ENCODE results near the gene SPRR5.

The SPRR5 gene

GRCh38 chr1:152983234-152983633 lies 36.2 kb downstream of the SPRR5 start:
- DNase-seq (ENCODE audit: low spot score) = no peak

GRCh38 chr1:152983743-152984142 lies 36.7 kb downstream of the SPRR5 start, which contains the start of gene SPRR1A:
SPRR1A (plus strand) TSS chr1:152984081; CDS start chr1:152985231, 1,150 bp downstream.
- no peak for DNase-seq (ENCODE audit: low spot score)

- no peak for DNase-seq (ENCODE audit: low spot score)
Measured at GRCh38 chr1:152986578-152986977, 39.6 kb downstream of the SPRR5 start.

GRCh38 chr1:152993186-152993585 lies 46.2 kb downstream of the SPRR5 start:
- DNase-seq (ENCODE audit: low spot score) = no peak

GRCh38 chr1:152995842-152996241 lies 48.8 kb downstream of the SPRR5 start:
- no peak for DNase-seq (ENCODE audit: low spot score)

GRCh38 chr1:152996633-152997400 lies 49.8 kb downstream of the SPRR5 start:
- no peak for DNase-seq (ENCODE audit: low spot score)

- no peak for DNase-seq (ENCODE audit: low spot score)
Measured at GRCh38 chr1:152997901-152998300, 50.9 kb downstream of the SPRR5 start.

GRCh38 chr1:152998476-152998875 lies 51.5 kb downstream of the SPRR5 start:
- no peak for DNase-seq (ENCODE audit: low spot score)
